SU-DHL-6 (cell line): ENCODE measurements around the gene RAPGEF5.

Experiments
- H2AFZ ChIP-seq: fragments of 200-600 bp; sonication (generic); 2 replicates; pipeline ENCODE4 v1.6.1; 2014; ENCODE audit warnings: low read depth, mild to moderate bottlenecking, moderate library complexity, mixed read lengths, antibody characterized with exemption, low read length; ENCODE audit not compliant: severe bottlenecking
- H3F3A ChIP-seq: fragments of 200-600 bp; shearing (Covaris generic); 2 replicates; pipeline ENCODE4 v1.6.0; 2016; ENCODE audit warnings: antibody characterized with exemption, mild to moderate bottlenecking; ENCODE audit not compliant: insufficient read depth
- H3K27ac ChIP-seq: fragments of 200-600 bp; sonication (generic); 2 replicates; pipeline ENCODE4 v1.5.1; 2016; ENCODE audit warnings: low read depth, mild to moderate bottlenecking, low read length, moderate library complexity, mixed read lengths
- H3K27me3 ChIP-seq: fragments of 200-600 bp; sonication (generic), shearing (Covaris generic); 2 replicates; pipeline ENCODE4 v1.6.0; 2014; ENCODE audit warnings: mild to moderate bottlenecking, low read length
- H3K36me3 ChIP-seq: fragments of 200-600 bp; sonication (generic); 2 replicates; pipeline ENCODE4 v1.6.1; 2014; ENCODE audit warnings: mild to moderate bottlenecking, low read length, mixed read lengths
- H3K4me2 ChIP-seq: fragments of 300-600, 200-600 bp; shearing (Covaris generic), sonication (generic); 2 replicates; pipeline ENCODE4 v1.6.0; 2014; ENCODE audit warnings: low read length, low read depth, mild to moderate bottlenecking; ENCODE audit not compliant: poor library complexity, severe bottlenecking
- H3K4me3 ChIP-seq: fragments of 200-600 bp; sonication (generic); 2 replicates; pipeline ENCODE4 v1.5.1; 2014; ENCODE audit warnings: antibody characterized with exemption, low read length, mild to moderate bottlenecking, mixed read lengths; ENCODE audit not compliant: insufficient read depth, poor library complexity, severe bottlenecking
- H3K79me2 ChIP-seq: fragments of 200-600 bp; sonication (generic); 2 replicates; pipeline ENCODE4 v1.6.1; 2014; ENCODE audit warnings: mild to moderate bottlenecking, low read length, moderate library complexity; ENCODE audit not compliant: insufficient read depth
- H3K9ac ChIP-seq: fragments of 200-600 bp; sonication (generic); 2 replicates; pipeline ENCODE4 v1.7.0; 2014; ENCODE audit warnings: mild to moderate bottlenecking, low read length
- H3K9me2 ChIP-seq: fragments of 200-600 bp; sonication (generic); replicated peaks from 2 replicates; pipeline ENCODE4 v1.6.1; 2014; ENCODE audit warnings: low read length; ENCODE audit not compliant: insufficient read depth
- H3K9me3 ChIP-seq: fragments of 200-600 bp; sonication (generic); 2 replicates; pipeline ENCODE4 v1.6.1; 2014; ENCODE audit warnings: low read length, mixed read lengths; ENCODE audit not compliant: insufficient read depth
- H4K20me1 ChIP-seq: fragments of 200-600 bp; sonication (generic); 2 replicates; pipeline ENCODE4 v1.6.1; 2014; ENCODE audit warnings: low read depth, mild to moderate bottlenecking, antibody characterized with exemption, low read length, moderate library complexity, mixed read lengths
- EZH2phosphoT487 ChIP-seq: fragments of 200-600 bp; sonication (generic), shearing (Covaris generic); conservative IDR thresholded peaks from 2 replicates; pipeline ENCODE4 v1.6.1; 2018; ENCODE audit warnings: mild to moderate bottlenecking, antibody characterized with exemption, low read length, moderate library complexity, mixed read lengths
- TF ChIP-seq, protein P1 (sequence below): fragments of 200-600 bp; sonication (generic); IDR thresholded peaks from one replicate; pipeline ENCODE4 v1.5.1; 2017; ENCODE audit warnings: antibody characterized with exemption, mild to moderate bottlenecking, low read length, moderate library complexity; ENCODE audit not compliant: insufficient read depth, poor library complexity, severe bottlenecking

RAPGEF5 gene

DNA sequence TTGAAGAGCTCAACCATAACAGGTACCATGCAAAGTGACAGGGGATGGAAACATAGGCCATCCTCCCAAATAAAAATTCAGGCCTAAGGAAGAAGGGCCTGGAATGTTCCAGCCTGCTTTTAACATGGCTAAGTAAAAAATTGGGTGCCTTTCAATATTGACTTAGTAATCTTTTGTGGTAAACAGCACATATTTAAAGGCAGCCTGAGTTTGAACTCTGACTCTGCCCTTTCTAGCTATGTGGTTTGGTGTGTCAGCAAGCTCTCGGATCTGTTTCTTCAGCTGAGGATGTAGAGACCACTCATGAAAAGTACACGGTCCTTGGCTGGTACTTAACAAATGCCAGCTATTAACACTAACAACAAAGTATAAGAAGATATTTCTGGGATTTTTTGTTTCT, 219.5 kb downstream of the RAPGEF5 start:
- Histone ChIP-seq H3K27me3 (no peaks in the 10 kb centered on the region), H3K9ac (no peak overlapping the region), H3K4me3 (no peak overlapping the region), H3K79me2 (no peaks in the 10 kb centered on the region), H2AFZ (no peak overlapping the region), H3K36me3 (no peaks in the 10 kb centered on the region), H3K9me3 (no peaks in the 10 kb centered on the region), H3K4me2 (no peak overlapping the region), H3F3A (no peaks in the 10 kb centered on the region), H3K9me2 (no peaks in the 10 kb centered on the region), H4K20me1 (no peaks in the 10 kb centered on the region), H3K27ac (no peak overlapping the region)
- TF ChIP-seq EZH2phosphoT487 = no peak
- TF ChIP-seq, protein P1, sequence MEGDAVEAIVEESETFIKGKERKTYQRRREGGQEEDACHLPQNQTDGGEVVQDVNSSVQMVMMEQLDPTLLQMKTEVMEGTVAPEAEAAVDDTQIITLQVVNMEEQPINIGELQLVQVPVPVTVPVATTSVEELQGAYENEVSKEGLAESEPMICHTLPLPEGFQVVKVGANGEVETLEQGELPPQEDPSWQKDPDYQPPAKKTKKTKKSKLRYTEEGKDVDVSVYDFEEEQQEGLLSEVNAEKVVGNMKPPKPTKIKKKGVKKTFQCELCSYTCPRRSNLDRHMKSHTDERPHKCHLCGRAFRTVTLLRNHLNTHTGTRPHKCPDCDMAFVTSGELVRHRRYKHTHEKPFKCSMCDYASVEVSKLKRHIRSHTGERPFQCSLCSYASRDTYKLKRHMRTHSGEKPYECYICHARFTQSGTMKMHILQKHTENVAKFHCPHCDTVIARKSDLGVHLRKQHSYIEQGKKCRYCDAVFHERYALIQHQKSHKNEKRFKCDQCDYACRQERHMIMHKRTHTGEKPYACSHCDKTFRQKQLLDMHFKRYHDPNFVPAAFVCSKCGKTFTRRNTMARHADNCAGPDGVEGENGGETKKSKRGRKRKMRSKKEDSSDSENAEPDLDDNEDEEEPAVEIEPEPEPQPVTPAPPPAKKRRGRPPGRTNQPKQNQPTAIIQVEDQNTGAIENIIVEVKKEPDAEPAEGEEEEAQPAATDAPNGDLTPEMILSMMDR = no peak

DNA sequence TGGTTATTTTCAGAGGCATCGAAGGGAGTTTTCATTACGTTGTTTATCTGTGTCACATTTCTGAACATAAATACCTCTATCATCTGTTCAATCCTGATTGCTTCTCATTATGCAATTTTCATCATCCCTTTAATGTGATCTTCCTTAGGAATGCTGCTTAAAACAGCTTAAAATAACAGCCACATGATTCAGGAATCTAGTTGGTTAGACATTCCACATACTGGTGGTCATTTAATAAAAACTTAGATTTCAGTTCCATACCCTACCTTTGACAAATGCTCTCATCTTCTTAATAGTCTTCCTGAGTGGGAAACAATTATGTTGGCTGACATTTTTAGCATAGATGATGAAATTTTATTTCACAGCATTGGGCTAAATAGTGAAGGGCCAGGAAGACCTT, 219.9 kb downstream of the RAPGEF5 start:
- no peak overlapping the region for H3K9ac ChIP-seq
- H3K79me2 ChIP-seq = no peaks in the 10 kb centered on the region
- TF ChIP-seq, protein P1 = no peak
- TF ChIP-seq EZH2phosphoT487 = no peak

DNA sequence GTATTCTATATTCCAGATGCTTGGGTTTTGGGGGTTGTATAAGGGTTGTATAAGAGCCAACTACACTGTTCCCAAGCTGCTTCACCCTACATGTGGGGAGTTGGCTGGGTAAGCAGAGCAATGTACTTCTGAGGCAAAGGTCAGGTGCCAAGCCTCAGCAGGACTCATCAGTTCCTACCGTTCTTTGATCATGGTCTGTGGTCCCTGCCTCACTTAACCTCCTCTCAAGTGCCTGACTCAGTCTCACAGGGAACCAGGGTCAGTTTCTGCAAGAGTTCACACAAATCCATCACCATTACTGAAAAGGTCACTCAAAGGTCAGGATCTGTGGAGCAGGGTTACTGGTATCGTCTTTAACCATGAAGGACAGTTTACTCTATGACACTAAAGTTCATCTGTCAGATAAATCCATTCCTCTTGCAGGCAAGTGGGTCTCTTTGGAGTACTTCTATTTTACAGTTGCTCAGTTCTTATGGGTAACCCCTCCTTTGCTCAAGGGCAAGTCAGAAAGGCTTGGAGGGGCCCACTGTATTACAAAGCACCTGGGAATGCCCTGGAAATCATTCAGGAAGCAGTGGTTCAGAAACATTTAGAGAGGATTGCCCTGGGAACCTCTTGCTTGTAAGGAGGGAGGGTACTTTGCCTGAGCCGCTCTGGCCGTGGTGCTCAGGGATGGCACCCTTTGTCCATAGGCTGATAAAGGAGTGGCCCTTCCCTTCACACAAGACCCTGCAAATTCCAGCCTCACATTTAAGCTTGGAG, 227.0 kb downstream of the RAPGEF5 start:
- no peaks in the 10 kb centered on the region for H3K27me3 ChIP-seq
- no peak overlapping the region for H3K4me2 ChIP-seq
- H2AFZ ChIP-seq = no peak overlapping the region
- H3K9ac ChIP-seq = no peak overlapping the region
- no peaks in the 10 kb centered on the region for H3K9me3 ChIP-seq
- H3K9me2 ChIP-seq = no peaks in the 10 kb centered on the region
- TF ChIP-seq, protein P1 = no peak
- TF ChIP-seq EZH2phosphoT487 = no peak
- no peaks in the 10 kb centered on the region for H4K20me1 ChIP-seq
- H3K36me3 ChIP-seq = no peaks in the 10 kb centered on the region
- no peak overlapping the region for H3K27ac ChIP-seq
- no peaks in the 10 kb centered on the region for H3F3A ChIP-seq
- no peak overlapping the region for H3K4me3 ChIP-seq
- no peaks in the 10 kb centered on the region for H3K79me2 ChIP-seq

More for the DNA sequence above, 219.9 kb downstream of the RAPGEF5 start:
- no peaks in the 10 kb centered on the region for H3F3A ChIP-seq
- no peak overlapping the region for H2AFZ ChIP-seq
- H3K4me3 ChIP-seq = no peak overlapping the region
- no peak overlapping the region for H3K4me2 ChIP-seq
- H4K20me1 ChIP-seq = no peaks in the 10 kb centered on the region
- no peaks in the 10 kb centered on the region for H3K9me3 ChIP-seq
- H3K27me3 ChIP-seq = no peaks in the 10 kb centered on the region
- H3K9me2 ChIP-seq = no peaks in the 10 kb centered on the region
- H3K36me3 ChIP-seq = no peaks in the 10 kb centered on the region
- H3K27ac ChIP-seq = no peak overlapping the region
